ENCODE measurements around the gene CCDC13.

Gene CCDC13

DNA sequence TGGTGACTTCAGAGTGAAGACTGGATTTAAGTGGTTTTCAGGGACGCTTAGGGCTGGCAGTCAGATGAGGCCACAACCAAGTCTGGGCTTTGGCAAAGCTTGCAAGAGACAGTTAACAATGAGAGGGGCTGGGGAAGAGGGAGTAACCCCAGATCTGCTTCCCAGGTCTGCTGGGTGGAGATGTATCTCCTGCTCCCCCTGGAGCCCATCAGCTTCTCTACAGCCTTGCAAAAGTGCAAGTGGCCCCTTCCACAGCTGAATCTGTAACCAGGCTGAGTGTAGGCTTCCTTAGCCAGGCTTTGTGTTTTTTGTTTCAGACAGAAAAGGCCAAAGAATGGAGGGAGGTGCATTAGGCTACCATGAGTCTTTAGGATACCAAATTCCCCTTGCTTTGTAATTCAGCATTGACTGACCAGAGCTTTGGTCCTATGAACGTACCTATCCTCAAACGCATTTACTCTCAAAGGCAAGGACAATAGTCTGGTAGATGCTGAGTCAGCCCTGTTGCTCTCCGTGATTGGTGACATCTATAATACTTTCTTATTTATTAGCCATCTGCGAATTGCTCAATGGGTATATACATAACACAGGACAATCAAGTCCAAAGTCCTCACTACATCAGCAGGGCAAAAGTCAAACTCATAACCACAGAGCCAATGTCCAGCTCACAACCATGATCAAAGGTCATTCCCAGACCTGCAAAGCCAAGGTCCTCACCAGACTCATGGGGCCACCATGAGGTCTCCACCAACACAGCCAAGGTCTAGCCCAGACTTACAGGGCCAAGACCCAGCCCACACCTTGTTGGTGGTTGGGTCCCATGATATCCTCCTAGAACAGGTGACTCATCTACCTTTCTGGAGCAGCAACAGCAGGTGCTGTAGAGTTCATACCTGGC is 17.1 kb downstream of the CCDC13 start:
- TF ChIP-seq, protein P1, sequence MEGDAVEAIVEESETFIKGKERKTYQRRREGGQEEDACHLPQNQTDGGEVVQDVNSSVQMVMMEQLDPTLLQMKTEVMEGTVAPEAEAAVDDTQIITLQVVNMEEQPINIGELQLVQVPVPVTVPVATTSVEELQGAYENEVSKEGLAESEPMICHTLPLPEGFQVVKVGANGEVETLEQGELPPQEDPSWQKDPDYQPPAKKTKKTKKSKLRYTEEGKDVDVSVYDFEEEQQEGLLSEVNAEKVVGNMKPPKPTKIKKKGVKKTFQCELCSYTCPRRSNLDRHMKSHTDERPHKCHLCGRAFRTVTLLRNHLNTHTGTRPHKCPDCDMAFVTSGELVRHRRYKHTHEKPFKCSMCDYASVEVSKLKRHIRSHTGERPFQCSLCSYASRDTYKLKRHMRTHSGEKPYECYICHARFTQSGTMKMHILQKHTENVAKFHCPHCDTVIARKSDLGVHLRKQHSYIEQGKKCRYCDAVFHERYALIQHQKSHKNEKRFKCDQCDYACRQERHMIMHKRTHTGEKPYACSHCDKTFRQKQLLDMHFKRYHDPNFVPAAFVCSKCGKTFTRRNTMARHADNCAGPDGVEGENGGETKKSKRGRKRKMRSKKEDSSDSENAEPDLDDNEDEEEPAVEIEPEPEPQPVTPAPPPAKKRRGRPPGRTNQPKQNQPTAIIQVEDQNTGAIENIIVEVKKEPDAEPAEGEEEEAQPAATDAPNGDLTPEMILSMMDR (conservative IDR thresholded peaks at IDR 0.05; ENCODE audit: low read depth), result no peak
- ChIA-PET CTCF (interaction anchor here (1.0 kb wide), 1 partner anchor 10 kb away, joined by 4 read pairs; no protein-coding TSS in a partner anchor), POLR2A (ENCODE audit: low non-redundant PET) (no interaction called here)
- no peak for DNase-seq (ENCODE audit: low spot score)
- no peak overlapping the region for H3K27ac ChIP-seq

DNA sequence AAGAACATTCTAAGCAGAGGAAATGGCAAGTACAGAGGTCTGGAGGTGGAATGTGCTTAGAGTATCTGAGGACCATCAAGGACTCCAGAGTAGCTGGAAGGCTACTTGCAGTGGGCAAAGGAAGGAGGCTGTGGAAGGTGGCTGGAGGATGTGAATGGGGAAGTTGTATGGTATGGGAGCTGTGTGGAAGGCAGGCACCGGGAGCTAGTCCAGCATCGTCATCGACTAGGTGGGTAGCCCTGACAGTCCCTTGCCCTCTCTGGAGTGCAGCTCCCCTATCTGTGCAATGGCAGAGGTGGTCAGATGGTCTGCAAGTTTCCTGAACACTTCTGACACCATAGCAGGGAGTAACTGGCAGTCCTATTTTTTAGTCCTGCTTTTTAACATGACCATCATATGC is 19.3 kb downstream of the CCDC13 start:
- TF ChIP-seq, protein P1 (conservative IDR thresholded peaks at IDR 0.05; ENCODE audit: low read depth), result no peak
- DNase-seq (ENCODE audit: low spot score), result no peak
- no peak overlapping the region for H3K27ac ChIP-seq
- ChIA-PET POLR2A (ENCODE audit: low non-redundant PET) (no interaction called here), CTCF (no interaction called here)

DNA sequence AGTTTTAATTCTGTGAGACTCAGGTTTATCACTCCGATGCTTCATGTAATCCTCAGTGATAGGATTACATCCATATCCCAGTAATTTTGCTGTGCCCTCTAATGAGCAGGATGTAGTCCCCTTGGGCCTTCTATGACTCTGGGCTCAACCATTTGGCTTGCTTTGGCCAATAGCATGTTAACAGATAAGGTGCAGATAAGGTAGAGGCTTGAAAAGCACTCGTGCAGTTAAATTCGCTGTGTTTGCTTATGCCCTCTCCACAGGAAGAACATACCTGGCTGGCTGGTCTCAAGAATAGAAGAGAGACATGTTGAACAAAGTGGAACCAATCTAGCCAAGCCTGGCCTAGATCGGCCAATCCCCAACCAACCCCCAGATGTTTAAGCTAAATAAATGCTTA is 20.1 kb downstream of the CCDC13 start:
- TF ChIP-seq, protein P1 (conservative IDR thresholded peaks at IDR 0.05; ENCODE audit: low read depth), result no peak
- no peak for DNase-seq (ENCODE audit: low spot score)
- no peak overlapping the region for H3K27ac ChIP-seq
- POLR2A ChIA-PET (ENCODE audit: low non-redundant PET), result no interaction called here
- CTCF ChIA-PET, result no interaction called here

DNA sequence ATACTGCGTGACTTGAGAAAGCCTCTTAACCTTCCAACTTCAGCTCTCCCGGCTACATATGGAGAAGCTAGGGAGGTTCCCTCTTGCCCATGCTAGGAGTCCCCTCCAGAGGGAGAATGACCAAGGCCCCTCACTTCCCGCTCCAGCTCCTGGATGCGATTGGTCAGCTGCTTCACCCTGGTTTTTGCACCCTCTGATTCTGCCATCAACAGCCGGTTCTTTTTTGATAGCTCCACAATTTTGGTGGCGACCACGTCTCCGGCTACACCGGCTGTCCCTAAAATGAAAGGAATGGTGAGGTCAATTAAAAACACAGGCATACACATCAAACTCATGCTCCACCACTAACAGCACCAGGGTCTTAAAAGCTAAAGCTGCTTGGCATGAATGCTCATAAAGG is 20.6 kb downstream of the CCDC13 start:
- no peak for DNase-seq (ENCODE audit: low spot score)
- CTCF ChIA-PET, result no interaction called here
- TF ChIP-seq, protein P1 (conservative IDR thresholded peaks at IDR 0.05; ENCODE audit: low read depth), result no peak
- H3K27ac ChIP-seq, result no peak overlapping the region
- POLR2A ChIA-PET (ENCODE audit: low non-redundant PET), result no interaction called here

DNA sequence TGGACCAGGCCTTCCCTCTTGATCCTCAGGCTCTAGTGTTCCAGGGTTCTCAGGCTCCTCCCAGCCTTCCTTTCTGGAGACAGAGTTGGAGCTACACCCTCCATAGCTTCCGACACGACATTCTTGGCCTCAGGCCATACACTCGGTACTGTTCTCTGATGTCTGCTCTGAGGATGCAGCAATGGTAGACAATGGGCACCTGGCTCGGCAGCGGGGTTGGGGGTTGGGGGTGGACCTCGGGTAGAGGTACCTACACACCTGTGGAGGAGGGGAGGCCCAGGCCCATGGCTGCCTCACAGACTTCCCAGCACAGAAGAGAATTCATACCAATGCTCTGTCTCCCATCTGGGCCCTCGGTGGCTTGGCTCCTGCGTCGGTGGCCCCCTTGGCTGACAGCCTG is 21.4 kb downstream of the CCDC13 start:
- DNase-seq (ENCODE audit: low spot score), result no peak
- CTCF ChIA-PET, result interaction anchor here (0.5 kb wide), 1 partner anchor 261 kb away, joined by 3 read pairs; no protein-coding TSS in a partner anchor
- H3K27ac ChIP-seq, result no peak overlapping the region
- POLR2A ChIA-PET (ENCODE audit: low non-redundant PET), result no interaction called here
- TF ChIP-seq, protein P1 (conservative IDR thresholded peaks at IDR 0.05; ENCODE audit: low read depth), result no peak

DNA sequence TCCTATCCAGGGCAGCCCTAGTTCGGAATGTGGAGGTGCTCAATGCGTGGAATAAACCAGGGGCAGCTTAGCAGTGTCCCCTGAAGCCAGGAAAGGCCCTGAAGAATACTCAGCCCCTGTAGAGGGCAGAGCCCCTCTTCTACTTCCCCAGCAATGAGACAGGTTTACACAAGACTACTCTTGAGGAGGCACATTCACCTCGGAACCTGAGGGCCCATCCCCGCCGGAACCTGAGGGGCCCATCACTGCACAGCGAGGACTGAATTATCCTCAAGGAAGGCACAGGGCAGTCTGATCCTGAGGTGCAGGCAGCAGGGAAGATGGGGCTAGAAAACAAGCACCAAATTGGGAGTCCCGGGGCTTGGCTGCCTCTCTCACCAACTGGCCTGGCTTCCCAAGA is 22.2 kb downstream of the CCDC13 start:
- TF ChIP-seq, protein P1 (conservative IDR thresholded peaks at IDR 0.05; ENCODE audit: low read depth), result no peak
- DNase-seq (ENCODE audit: low spot score), result no peak
- ChIA-PET POLR2A (ENCODE audit: low non-redundant PET) (no interaction called here), CTCF (interaction anchor here (0.5 kb wide), 1 partner anchor 260 kb away, joined by 3 read pairs; no protein-coding TSS in a partner anchor)
- H3K27ac ChIP-seq, result no peak overlapping the region
